GM18868 (cell line): ENCODE results near the gene PTPRE.

Experiments
- ATAC-seq: cut with Tn5 transposase; IDR thresholded peaks from one replicate; pipeline ENCODE4 v1.9.1; 2021; ENCODE audit warnings: mild to moderate bottlenecking, moderate library complexity; ENCODE audit not compliant: unreplicated experiment

Gene PTPRE

GRCh38 chr10:127997271-127997670 lies 90.4 kb downstream of the PTPRE start:
- ATAC-seq: no peak

DNA sequence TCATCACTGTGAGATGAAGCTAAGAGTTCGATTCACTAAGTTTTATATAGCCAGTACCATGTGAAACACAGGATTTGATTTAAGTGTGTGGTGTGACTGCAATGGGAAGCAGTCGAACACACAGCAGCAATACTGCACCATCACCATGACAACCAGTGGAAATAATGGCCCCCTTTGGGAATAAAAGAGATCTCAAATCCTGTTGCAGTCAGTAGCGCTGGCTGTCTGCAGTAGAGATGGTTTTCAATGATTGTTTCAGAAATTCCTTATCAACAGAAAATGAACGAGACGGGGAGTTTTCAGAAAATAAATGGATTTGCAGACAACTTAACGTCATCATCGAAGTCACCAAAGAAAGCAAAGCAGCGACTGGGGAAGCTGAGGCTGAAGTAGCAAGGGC lies 91.0 kb downstream of the PTPRE start:
- no peak for ATAC-seq

DNA sequence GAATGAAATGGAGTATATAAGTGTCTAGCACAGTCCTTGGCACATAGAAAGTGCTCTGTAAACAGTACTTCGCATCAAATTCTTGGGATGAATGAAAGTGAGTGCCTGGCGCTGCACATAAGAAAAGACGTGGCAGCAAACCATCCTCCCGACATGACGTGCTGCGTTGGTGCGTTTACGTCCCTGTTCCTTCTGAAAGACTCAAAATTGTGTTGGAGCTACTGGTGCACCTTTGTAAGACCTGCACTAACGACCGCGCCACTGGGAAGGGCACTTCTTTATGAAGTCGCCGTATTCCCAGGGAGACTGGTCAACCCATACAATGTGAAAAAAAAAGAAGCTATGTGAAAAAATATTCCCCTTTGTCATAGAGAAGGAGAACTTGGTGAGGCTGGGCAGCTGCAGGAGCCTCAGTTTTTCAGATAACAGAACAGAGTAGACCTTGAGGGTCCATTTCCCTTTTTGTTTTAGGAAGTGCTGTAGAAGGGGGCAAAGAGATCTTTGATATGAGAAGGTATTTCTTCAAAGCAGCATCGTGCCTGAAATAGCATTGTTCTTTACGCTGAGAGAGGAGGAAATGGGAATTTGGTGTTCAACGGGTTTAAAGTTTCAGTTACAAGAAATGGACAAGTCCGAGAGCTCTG lies 91.7 kb downstream of the PTPRE start:
- ATAC-seq: no peak

DNA sequence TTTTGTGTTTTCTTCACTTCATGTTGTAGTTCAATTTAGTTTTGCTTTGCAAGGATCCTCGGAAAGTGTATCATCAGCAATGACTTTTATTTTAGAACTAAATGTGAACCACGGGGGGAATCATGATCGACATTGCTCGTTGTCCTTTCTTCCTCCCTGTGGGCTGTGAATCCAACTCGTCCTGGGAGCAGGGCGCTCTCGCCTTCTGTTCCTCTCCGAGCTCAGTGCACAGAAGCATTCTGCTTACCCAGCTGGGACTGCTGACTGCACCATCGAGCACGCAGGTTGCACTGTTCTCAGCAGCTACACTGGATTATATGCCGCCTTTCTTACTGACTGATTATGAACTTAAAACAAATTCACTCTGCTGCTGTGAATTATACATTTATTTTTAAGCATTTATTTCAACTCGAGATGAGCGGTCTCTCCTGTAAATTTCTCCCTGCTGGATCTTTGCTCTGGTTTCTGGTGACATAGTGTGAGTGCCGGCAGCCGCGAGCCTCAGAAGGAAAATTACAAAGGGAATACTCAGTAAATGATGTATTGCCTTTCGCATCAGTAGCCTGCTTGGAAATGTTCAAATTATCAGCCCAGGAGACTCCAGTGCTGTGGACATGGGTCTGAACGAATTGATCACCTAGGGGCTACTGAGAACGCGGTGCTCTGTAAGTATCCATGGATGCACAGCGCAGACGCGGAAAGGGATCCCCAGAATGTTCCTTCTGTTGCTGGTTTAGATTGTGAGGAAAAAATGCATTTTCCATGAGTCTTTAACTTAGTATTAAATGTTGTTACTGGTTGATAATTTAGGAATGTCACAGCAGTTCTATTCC lies 92.6 kb downstream of the PTPRE start:
- no peak for ATAC-seq

DNA sequence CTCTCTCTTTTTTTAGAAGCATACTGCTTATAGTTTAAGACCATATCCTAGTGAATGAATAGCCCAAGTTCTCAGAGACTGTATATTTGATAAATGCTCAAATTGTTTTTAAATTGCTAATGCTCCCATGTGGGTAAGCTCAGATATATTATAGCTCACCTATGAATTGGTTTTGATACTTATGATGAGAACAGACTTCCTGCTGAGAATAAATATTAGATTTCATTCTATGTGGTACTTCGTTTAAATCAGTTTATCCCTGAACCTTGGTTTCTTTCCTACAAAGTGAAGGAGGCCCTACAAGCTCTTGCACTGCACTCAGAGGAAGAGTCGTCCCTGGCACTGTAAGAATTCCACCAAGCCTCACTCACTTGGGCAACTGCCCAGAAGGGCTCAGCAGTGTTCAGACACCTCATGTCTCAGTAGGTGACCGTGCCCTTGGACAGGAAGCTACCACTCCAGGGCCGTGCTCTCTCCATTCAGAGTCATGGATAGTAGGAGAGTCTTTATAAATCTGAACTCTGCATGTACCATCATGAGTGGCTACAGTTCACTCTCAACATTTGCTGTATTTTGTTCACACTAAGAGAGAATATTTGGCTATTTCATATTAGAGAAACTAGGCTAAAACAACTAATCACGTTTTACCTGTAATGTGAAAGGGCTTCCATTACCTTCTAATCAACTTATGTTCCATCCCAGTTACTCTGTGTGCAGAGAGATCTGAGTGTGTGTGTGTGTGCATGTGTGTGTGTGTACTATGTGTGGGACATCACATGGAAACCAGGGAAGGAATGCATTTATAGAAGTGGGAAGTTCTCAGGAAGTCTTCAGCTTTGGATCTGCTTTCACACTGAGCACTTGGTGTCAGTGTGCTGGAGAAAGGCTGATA lies 93.8 kb downstream of the PTPRE start:
- no peak for ATAC-seq

GRCh38 chr10:128001363-128001745 lies 94.5 kb downstream of the PTPRE start:
- ATAC-seq: no peak

DNA sequence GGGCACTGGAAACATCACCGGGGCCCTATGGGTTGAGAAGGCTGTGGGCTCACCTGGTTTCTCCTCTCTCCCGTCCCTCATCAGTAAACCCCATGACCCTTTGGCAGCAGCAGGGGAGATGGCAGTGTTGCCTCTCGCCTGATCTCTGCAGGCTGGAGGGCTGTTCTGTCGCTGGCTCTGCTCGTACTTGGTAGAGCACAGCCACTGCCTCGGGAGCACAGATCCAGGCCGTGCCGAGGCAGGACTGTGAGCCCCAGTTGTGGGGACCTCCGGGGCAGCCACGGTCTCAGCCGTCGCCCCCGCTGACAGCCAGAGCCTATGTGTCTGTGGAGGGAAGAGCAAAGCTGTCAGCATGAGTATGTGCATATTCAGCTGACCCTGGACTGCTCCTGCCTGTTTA lies 94.9 kb downstream of the PTPRE start:
- no peak for ATAC-seq

- ATAC-seq: no peak
Measured at GRCh38 chr10:128003521-128003920, 96.6 kb downstream of the PTPRE start.

DNA sequence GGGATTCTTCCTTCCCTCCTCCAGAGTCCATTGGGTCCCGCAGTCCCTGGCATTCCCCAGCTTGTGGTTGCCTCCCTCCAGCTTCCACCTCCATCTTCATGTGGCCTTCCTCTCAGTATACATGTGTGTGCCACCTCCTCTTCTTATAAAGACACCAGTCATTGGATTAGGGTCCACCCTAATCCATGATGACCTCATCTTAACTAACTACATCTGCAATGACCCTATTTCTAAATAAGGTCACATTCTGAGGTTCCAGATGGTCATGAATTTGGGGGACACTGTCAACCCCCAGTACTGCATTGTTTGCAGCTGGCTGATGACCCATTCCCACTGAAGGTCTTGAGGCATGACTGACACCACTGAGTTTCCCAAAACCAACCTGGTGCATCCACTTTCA lies 99.0 kb downstream of the PTPRE start:
- no peak for ATAC-seq

- no peak for ATAC-seq
Measured at GRCh38 chr10:128007056-128007455, 100.2 kb downstream of the PTPRE start.

DNA sequence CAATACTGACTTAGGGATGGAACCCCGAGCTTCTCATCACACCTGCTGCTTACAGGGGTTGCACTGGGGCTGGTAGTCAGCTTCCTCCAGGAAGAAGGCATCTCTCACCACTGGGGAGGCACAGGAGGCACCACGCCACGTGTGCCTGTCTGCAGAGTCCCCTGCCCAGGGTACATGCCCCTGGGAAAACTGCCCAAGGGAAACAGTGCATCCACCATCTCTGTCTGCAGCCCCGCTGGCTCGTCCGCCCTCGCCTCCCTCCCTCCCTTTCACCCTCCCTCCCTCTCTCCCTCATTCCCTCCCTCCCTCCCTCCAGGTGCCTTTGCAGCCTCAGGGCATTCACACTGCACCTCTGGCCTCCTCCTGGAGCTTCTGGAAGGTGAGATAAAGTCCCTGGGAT lies 101.1 kb downstream of the PTPRE start:
- no peak for ATAC-seq

DNA sequence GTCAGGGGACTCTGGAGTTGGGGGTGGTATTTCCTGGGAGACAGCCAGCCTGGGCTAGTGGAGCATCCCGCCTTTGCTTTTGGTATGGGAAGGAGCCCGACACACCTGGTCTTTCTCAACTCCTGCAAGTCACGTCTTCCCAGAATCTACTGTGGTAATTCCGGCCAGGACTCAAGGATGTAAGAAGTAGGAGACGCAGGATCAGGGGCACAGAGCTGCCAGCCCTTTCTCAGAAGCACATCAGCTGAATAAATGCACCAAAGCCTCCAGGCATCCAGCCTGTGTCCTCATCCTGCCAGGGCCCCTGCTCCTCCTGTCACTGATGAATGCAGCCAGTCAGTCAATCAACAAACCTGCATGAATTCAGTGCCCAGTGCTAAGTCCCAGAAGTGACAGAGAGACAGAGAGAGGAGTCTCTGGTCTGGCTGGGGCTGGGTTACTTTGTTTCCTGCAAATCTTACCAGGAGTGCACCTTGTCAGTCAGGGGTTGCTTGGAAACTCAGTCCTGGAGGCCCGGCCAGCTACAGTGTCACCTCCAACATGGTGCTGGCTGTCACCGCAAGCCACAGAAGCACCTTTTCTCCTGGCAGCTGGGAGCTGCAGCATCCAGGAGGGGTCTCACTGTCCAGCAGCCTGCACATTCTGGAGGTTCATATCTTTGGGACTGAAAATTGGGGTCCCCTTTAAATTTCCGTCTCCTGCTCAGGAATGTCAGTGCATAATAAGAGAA lies 101.8 kb downstream of the PTPRE start:
- ATAC-seq: no peak

DNA sequence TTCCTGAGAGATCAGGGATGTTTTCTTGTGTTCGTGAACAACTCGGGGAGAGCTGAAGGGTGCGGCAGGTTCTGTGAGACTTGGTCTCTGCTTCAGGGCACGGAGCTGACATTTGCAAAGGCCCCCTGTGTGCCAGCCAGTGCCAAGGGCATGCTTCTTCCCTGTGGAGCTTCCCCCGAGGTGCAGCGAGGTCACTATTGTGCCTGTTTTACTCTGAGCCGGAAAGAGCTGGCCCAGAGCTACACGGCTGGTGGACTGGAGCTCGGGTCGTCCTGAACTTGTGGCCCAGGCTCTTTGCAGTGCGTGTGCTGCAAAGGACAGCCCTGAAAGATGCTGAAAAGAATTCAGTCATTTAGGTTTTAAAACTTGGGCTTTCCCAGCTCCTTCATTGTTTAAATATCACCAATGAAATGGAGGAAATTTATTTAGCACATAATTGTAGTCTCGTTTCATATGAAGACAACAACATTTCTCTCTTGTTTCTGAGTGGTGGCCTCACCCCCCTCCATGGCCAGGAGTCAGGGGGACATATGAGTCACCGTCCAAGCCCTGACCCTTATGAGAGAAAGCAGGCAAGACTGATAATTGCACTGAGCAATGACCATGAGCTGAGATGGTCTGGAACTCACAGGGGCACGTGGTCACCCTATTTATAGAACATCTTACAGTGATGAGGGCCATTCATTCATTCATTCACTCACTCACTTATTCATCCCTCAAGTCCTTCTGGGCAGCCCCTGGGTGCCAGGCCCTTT lies 102.6 kb downstream of the PTPRE start:
- ATAC-seq: no peak

GRCh38 chr10:128011059-128011979 lies 104.4 kb downstream of the PTPRE start:
- ATAC-seq: peak; percentile 93

DNA sequence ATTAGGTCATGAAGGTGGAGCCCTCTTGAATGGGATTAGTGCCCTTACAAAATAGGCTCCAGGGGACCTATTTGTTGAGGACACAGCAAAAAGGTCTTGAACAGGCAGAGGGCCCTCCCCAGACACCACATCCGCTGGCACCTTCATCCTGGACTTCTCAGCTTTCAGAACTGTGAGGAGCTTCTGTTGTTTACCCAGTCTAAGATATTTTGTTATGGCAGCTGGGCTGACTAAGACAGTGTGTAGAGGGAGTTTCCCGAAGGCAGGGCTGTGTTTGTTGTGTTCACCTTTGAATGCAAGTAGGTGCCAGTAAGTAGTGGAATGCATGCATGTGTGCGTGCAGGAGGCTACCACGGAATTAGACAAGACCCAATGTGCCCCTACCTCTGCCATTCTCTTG lies 106.7 kb downstream of the PTPRE start:
- ATAC-seq: no peak

DNA sequence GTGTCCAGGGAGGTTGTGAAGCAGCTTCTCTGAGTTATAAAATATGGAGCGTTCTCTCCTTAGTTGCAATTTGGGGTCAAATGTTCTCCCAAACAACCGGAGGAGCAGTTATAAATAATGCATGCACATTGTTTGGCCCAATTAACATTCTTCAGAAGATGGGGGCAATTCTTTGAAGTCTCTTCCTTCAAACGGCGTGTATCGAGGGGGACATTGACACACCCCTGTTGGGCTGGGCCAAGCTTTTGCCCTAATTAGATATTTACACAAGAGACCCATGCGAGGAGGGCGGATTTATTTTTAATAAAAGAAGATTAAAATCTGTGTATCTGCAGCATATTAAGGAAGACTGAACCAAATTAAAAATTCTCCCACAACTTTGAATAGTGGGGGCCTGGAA lies 107.3 kb downstream of the PTPRE start:
- no peak for ATAC-seq

GRCh38 chr10:128016423-128017060 lies 109.6 kb downstream of the PTPRE start:
- ATAC-seq: no peak

- no peak for ATAC-seq
Measured at GRCh38 chr10:128017822-128018221, 110.9 kb downstream of the PTPRE start.

DNA sequence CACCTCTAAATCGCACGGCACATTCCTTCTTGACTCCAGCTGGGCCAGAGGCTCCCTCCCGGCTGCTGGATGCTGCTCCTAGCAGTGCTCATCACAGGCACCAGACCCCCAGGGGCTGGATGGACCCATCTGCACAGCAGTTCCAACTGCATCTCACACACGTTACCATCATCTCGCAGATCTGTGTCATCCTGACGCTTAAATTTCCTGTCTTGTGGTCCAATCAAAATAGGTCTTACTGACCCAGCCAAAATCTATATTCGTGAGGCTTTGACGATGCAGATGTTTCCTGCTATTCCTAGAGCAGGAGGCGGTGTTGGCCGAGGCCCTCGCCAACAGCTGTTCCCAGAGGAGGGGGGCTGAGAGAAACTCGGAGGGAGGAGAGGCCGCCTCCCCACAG lies 111.3 kb downstream of the PTPRE start:
- ATAC-seq: no peak
